ENCODE measurements around the gene HUS1. TPM values are rescaled to one million over a fixed set of nuclear protein-coding genes. Genes with fewer than 3 reads are reported as not detected.
A peak's percentile ranks its signal among the peaks of the same experiment; 100 is the strongest.
"Not testable (repeated sequence)": the region's sequence is repeated elsewhere in the genome, so short reads cannot be mapped to it uniquely, and the experiment has no call there.

HUS1 gene
- polyA plus RNA-seq, 1 experiment = 14.1 TPM

DNA sequence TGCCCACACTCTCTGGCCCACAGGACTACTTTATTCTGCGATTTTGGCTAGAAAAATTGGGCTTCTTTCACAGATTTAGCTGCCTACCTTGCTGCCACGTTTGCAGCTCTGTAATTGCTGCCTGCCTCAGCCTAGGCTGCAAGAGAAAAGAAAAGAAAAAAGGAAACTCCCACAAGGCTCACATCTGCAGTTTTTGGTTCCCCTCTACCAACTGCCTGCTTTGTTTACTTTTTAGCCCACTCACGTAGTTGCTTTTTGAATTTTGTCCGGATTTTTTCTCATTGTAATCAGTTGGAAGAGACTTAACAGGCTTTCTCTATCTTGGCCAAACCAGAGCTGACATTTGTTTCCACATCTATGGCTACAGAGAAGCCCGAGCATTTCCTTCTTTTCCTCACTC, 25.2 kb upstream of the HUS1 start:
- ChIA-PET CTCF (interaction anchor here (0.7 to 1.9 kb wide), 4 partner anchors 12 to 657 kb away, joined by 3 to 8 read pairs (median 5); no protein-coding TSS in a partner anchor), POLR2A (no interaction called here)
- Histone ChIP-seq H3K4me3 (ENCODE audit: low read depth, low read length) (no peak overlapping the region), H3K36me3 (ENCODE audit: control insufficient read depth, insufficient read depth, low read length) (no peaks in the 10 kb centered on the region), H3K27me3 (ENCODE audit: control insufficient read depth, insufficient read depth, low read length) (peaks cover 3% of the 10 kb centered on the region; the same call in 1 of the 2 replicates)
- DNase-seq (ENCODE audit: low read depth) = no peak
- TF ChIP-seq CTCF (IDR thresholded peaks at IDR 0.05; ENCODE audit: insufficient read depth, low read depth, low read length) = no peak

DNA sequence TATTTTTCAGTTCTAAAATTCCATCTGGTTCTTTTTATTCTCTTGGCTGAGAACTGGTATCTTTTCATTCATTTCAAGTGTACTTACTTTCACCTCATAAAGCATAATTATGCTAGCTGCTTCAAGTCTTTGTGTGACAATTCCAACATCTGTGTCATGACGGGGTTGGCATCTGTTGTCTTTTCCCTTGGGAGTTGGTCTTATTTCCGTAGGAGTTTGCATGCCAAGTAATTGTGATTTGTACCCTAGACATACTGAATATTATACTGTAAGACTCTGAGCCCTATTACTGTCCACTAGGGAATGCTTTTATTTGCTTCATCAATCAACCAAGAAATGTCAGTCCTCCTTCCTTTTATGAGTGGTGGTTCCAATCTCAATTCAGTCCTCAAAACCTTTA, 24.6 kb upstream of the HUS1 start:
- TF ChIP-seq CTCF (IDR thresholded peaks at IDR 0.05; ENCODE audit: insufficient read depth, low read depth, low read length) = no peak
- Histone ChIP-seq H3K36me3 (ENCODE audit: control insufficient read depth, insufficient read depth, low read length) (no peaks in the 10 kb centered on the region), H3K4me3 (ENCODE audit: low read depth, low read length) (no peak overlapping the region), H3K27me3 (ENCODE audit: control insufficient read depth, insufficient read depth, low read length) (peaks cover 3% of the 10 kb centered on the region; the same call in 1 of the 2 replicates)
- DNase-seq (ENCODE audit: low read depth) = no peak
- ChIA-PET POLR2A (no interaction called here), CTCF (interaction anchor here (0.9 to 1.9 kb wide), 3 partner anchors 11 to 106 kb away, joined by 3 to 8 read pairs (median 6); no protein-coding TSS in a partner anchor)

DNA sequence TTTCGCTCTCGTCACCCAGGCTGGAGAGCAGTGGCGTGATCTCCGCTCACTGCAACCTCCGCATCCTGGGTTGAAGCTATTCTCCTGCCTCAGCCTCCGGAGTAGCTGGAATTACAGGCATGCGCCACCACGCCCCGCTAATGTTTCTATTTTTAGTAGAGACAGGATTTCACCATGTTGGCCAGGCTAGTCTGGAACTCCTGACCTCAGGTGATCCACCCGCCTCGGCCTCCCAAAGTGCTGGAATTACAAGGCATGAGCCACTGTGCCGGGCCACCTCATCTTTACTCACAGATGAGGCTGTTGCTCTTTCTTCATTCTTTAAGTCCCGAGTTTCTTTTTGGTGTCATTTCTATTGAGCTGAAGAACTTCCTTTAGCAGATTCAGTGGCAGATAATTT, 20.7 kb upstream of the HUS1 start:
- H3K36me3 ChIP-seq (ENCODE audit: control insufficient read depth, insufficient read depth, low read length); POLR2A ChIA-PET; H3K27me3 ChIP-seq (ENCODE audit: control insufficient read depth, insufficient read depth, low read length); DNase-seq (ENCODE audit: low read depth); H3K4me3 ChIP-seq (ENCODE audit: low read depth, low read length): not testable (repeated sequence)
- CTCF ChIA-PET = interaction anchor here (1.0 to 3.3 kb wide), 2 partner anchors 9 to 110 kb away, joined by 4 to 14 read pairs; no protein-coding TSS in a partner anchor

DNA sequence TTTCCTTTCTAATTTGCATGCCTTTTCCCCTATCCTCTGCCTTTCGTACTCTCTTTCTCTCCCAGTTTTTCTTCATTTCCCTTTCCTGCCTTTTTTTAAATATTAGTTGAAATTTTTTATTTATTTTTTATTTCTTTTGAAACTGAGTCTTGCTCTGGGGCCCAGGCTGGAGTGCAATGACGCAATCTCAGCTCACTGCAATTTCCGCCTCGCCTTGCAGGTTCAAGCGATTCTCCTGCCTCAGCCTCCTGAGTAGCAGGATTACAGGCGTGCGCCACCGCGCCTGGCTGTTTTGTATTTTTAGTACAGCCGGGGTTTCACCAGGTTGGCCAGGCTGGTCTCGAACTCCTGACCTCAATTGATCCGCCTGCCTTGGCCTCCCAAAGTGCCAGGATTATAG, 20.0 kb upstream of the HUS1 start:
- no peak for DNase-seq (ENCODE audit: low read depth)
- TF ChIP-seq CTCF (IDR thresholded peaks at IDR 0.05; ENCODE audit: insufficient read depth, low read depth, low read length) = no peak
- ChIA-PET POLR2A (no interaction called here), CTCF (interaction anchor here (1.5 to 3.3 kb wide), 2 partner anchors 10 to 111 kb away, joined by 5 to 14 read pairs; no protein-coding TSS in a partner anchor)
- Histone ChIP-seq H3K4me3 (ENCODE audit: low read depth, low read length) (no peak overlapping the region), H3K27me3 (ENCODE audit: control insufficient read depth, insufficient read depth, low read length) (no peaks in the 10 kb centered on the region), H3K36me3 (ENCODE audit: control insufficient read depth, insufficient read depth, low read length) (no peaks in the 10 kb centered on the region)

DNA sequence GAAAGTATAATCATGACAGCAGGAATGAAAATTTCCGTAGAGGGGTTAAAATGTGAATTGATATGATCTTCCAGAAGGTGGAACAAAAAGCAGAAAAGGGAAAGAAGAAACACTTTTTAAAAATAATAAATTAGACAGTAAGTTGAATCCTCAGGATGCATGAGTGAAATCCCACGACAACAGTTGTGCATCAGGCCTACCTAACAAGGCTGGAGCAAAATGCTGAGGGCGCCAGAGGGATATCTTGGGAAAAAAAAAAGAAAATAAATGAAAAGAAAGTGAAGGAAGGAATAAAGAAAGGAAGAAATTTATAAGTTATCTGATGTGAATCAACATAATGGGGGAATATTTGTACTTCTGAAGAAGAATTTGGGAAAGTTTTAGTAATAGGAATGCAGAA, 13.0 kb upstream of the HUS1 start:
- ChIA-PET POLR2A (no interaction called here), CTCF (interaction anchor here (0.7 to 3.7 kb wide), 22 partner anchors 10 to 169 kb away, joined by 3 to 112 read pairs (median 4); no protein-coding TSS in a partner anchor)
- no peak for TF ChIP-seq CTCF (IDR thresholded peaks at IDR 0.05; ENCODE audit: insufficient read depth, low read depth, low read length)
- Histone ChIP-seq H3K36me3 (ENCODE audit: control insufficient read depth, insufficient read depth, low read length) (no peaks in the 10 kb centered on the region), H3K27me3 (ENCODE audit: control insufficient read depth, insufficient read depth, low read length) (no peaks in the 10 kb centered on the region), H3K4me3 (ENCODE audit: low read depth, low read length) (no peak overlapping the region)
- no peak for DNase-seq (ENCODE audit: low read depth)

GRCh38 chr7:47991741-47992311, 12.4 kb upstream of the HUS1 start:
- Histone ChIP-seq H3K27me3 (ENCODE audit: control insufficient read depth, insufficient read depth, low read length) (no peaks in the 10 kb centered on the region), H3K4me3 (ENCODE audit: low read depth, low read length) (peak overlapping the region; percentile 54), H3K36me3 (ENCODE audit: control insufficient read depth, insufficient read depth, low read length) (no peaks in the 10 kb centered on the region)
- DNase-seq (ENCODE audit: low read depth) = no peak
- POLR2A ChIA-PET = no interaction called here
- peak; percentile 83 for TF ChIP-seq CTCF (IDR thresholded peaks at IDR 0.05; ENCODE audit: insufficient read depth, low read depth, low read length)
- CTCF ChIA-PET = interaction anchor here (0.7 to 3.7 kb wide), 28 partner anchors 9 to 170 kb away, joined by 3 to 112 read pairs (median 4); no protein-coding TSS in a partner anchor
